Measurements from ENCODE around the gene CEACAM1.
A peak's percentile ranks its signal among the peaks of the same experiment; 100 is the strongest.
"Not testable (repeated sequence)": the region's sequence is repeated elsewhere in the genome, so short reads cannot be mapped to it uniquely, and the experiment has no call there.

Gene CEACAM1

DNA sequence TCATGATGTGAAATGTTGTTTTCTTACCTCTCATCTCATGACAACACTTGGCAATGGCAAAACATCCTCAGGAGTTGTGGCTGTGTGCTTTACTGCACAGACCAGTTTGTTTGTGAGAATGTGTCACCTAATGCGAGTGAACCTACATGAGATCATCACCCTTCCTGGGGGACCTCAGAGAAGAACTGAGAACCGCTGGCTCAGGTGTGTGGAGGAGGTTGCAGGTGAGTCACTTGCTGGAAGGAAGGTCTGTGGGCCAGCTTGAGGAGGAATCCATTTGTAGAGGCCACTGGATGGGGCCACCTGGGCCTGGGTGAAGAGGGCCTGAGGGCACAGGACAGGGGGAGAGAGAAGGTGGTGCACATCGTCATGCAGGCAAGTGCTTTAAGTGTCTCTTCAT is 3.0 kb upstream of the CEACAM1 start:
- no peak for TF ChIP-seq ZFX (IDR thresholded peaks at IDR 0.05)
- TF ChIP-seq, protein P1, sequence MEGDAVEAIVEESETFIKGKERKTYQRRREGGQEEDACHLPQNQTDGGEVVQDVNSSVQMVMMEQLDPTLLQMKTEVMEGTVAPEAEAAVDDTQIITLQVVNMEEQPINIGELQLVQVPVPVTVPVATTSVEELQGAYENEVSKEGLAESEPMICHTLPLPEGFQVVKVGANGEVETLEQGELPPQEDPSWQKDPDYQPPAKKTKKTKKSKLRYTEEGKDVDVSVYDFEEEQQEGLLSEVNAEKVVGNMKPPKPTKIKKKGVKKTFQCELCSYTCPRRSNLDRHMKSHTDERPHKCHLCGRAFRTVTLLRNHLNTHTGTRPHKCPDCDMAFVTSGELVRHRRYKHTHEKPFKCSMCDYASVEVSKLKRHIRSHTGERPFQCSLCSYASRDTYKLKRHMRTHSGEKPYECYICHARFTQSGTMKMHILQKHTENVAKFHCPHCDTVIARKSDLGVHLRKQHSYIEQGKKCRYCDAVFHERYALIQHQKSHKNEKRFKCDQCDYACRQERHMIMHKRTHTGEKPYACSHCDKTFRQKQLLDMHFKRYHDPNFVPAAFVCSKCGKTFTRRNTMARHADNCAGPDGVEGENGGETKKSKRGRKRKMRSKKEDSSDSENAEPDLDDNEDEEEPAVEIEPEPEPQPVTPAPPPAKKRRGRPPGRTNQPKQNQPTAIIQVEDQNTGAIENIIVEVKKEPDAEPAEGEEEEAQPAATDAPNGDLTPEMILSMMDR (conservative IDR thresholded peaks at IDR 0.05), result no peak
- H3K27ac ChIP-seq, result no peak overlapping the region

DNA sequence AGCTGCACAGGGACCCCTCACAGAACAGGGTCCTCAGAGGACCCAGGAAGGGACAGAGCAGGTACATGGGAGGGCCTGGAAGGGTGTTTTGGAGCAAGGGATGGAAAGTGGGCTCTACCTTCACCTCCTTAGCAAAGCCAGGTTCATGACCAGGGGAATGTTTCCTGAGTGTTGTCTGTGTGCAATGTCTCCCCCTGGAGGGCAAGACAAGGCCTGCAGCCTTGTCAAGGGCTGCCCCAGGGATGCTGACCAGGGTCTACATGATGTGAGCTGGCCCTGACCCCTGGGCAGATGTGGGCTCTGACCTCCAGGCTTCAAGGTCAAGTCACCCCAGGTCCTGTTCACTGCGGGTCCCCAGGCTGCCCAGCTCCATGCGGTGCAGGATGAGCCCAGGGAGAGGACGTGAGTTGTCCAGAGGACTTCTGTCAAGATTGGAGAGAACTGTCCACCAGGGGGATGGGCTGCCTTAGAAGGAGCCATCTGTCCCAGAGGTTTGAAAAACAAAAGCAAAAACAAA is 1.0 kb upstream of the CEACAM1 start:
- no peak for TF ChIP-seq ZFX (IDR thresholded peaks at IDR 0.05)
- TF ChIP-seq, protein P1 (conservative IDR thresholded peaks at IDR 0.05), result peak; percentile 79
- no peak overlapping the region for H3K27ac ChIP-seq

DNA sequence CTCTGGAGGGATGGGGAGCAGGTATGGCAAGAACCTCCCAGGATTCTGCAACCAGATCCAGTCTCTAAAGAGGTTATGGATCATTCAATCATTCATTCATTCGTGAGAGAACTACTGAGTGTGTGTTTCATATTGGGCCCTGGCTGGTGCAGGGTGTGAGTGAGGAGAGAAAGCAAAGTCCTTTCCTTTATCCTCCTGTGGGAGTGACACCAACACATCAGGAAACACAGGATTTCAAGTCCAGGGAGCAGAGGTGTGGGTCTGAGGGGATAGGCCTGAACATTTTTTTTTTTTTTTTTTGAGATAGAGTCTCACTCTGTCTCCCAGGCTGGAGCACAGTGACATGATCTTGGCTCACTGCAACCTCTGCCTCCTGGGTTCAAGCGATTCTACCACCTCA is 3.3 kb downstream of the CEACAM1 start:
- no peak for TF ChIP-seq ZFX (IDR thresholded peaks at IDR 0.05)
- TF ChIP-seq, protein P1 (conservative IDR thresholded peaks at IDR 0.05), result no peak
- H3K27ac ChIP-seq, result no peak overlapping the region

DNA sequence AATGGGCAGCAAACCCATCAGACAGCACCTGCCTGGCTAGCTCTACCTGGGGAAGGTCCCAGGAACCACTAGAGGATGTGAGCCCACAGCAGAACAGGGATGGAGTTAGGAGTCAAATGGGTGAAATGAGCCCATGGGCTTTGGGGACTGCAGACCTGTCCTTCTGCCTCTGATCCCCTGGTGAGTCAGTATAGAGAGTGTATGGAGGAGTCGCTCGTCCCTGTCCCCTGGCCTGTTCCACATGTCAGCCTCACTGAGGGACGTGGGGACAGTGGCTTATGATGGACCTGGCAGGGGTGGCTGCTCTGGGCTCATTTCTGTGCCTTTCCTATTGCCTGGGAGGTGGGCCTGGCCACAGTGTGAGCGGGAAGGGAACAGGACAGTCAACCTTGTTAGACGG is 4.0 kb downstream of the CEACAM1 start:
- no peak for TF ChIP-seq ZFX (IDR thresholded peaks at IDR 0.05)
- TF ChIP-seq, protein P1 (conservative IDR thresholded peaks at IDR 0.05), result no peak
- no peak overlapping the region for H3K27ac ChIP-seq

DNA sequence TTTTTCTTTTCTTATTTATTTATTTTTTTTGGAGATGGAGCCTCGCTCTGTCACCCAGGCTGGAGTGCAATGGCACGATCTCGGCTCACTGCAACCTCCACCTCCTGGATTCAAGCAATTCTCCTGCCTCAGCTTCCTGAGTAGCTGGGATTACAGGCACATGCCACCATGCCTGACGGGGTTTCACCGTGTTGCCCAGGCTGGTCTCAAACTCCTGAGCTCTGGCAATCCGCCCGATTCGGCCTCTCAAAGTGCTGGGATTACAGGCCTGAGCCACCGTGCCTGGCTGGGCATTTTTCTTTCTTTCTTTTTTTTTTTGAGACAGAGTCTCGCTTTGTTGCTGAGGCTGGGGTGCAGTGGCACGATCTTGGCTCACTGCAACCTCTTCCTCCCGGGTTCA is 6.0 kb downstream of the CEACAM1 start:
- not testable (repeated sequence) for H3K27ac ChIP-seq

DNA sequence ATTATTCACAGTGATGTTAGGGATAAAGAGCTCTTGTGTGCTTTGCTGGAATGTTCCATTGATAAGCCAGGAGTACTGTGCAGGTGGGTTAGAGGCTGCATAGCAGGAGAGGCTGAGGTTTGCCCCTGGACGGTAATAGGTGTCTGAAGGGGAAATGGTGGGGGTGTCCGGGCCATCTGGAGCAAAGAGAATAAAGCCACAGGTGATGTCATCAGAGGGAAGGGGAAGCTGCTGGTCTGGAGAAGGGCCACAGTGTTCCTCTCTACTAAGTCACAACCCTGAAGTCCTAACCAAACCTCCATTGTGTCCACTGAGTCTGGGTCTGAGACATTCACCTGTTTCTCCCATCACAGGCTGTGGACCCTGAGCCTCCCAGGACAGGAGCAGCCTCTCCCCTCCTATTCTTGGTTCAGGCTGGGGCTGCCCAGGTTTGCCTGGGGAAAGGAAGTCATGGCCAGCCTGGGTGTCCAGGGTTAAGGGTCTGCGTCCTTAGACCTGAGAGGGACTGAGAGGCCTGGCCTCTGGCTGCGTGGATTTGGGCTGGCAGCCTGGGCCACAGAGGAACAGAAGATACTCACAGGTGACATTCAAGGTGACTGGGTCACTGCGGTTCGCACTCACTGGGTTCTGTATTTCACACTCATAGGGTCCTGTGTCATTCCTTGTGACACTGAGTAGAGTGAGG is 6.8 kb downstream of the CEACAM1 start:
- TF ChIP-seq, protein P1 (conservative IDR thresholded peaks at IDR 0.05), result no peak
- TF ChIP-seq ZFX (IDR thresholded peaks at IDR 0.05), result no peak
- H3K27ac ChIP-seq, result no peak overlapping the region

DNA sequence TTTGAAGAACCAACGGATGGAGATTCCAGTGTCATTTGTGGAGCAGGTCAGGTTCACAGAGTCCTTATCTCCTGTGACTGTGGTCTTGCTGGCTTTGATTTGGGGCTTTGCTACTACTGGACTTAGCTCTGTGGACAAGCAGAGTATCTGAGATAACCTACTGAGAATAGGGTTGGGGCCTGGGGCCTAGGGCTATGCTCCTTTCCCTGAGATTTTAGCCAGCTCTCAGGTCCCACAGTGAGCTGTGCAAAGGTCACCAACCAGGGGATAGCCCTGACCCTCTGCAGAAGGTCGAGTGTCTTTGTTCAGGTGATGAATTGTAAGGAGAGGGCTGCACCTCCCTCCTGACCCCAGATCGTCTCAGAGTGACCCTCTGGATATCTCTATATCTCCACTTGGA is 9.2 kb downstream of the CEACAM1 start:
- no peak overlapping the region for H3K27ac ChIP-seq
- TF ChIP-seq ZFX (IDR thresholded peaks at IDR 0.05), result no peak
- TF ChIP-seq, protein P1 (conservative IDR thresholded peaks at IDR 0.05), result no peak

DNA sequence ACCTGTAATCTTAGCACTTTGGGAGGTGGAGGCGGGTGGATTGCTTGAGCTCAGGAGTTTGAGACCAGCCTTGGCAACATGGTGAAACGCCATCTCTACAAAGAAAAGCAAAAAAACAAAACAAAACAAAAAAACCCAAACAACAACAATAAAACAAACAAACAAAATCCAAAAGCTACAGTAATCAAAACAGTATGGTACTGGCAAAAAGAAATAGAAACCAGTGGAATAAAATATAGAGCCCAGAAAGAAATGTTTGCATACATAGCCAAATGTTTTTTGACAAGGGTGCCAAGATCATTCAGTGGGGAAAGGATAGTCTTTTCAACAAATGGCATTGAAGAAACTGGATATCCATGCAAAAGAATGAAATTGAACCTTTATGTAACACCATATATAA is 11.5 kb downstream of the CEACAM1 start:
- TF ChIP-seq, protein P1 (conservative IDR thresholded peaks at IDR 0.05), result no peak
- TF ChIP-seq ZFX (IDR thresholded peaks at IDR 0.05), result no peak
- H3K27ac ChIP-seq, result no peak overlapping the region

All from C4-2B (cell line).